GM13977 (cell line): ENCODE measurements around the gene PIK3C2B.
"Not testable (repeated sequence)": the region's sequence is repeated elsewhere in the genome, so short reads cannot be mapped to it uniquely, and the experiment has no call there.

Experiments
- DNase-seq: peaks from one replicate; pipeline ENCODE4 v3.0.0; 2012; ENCODE audit warnings: low spot score
- in situ Hi-C: fragments of 300-500 bp; cut with MboI; formaldehyde crosslinking; loops from one replicate; pipeline ENCODE4 v1.12.0; 2022; ENCODE audit warnings: low sequenced_read_pairs, low pct_unique_long_range_greater_than_20kb, mixed read lengths, inconsistent platforms; ENCODE audit not compliant: unreplicated experiment
- TF ChIP-seq, protein P1 (sequence below): IDR thresholded peaks from 2 replicates; pipeline ENCODE4 v1.5.1; 2012; ENCODE audit warnings: mild to moderate bottlenecking, control low read depth; ENCODE audit not compliant: insufficient read depth; ENCODE audit errors: extremely low read depth, missing control alignments

PIK3C2B gene

DNA sequence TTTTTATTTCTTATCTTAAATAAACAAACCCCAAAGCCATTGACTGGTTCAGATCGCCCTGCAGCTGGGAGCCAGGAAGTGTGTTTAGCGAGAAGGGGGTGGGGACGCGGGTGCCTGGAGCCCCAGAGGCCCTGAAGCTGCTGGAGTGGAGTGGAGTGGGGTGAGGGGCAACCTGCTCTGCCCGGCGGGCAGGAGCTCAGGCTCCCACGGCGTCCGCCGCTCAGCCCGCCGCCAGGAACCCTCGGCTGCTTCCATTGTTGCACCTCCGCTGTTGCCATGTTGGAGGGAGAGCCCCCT lies 673 bp downstream of the PIK3C2B start:
- TF ChIP-seq, protein P1, sequence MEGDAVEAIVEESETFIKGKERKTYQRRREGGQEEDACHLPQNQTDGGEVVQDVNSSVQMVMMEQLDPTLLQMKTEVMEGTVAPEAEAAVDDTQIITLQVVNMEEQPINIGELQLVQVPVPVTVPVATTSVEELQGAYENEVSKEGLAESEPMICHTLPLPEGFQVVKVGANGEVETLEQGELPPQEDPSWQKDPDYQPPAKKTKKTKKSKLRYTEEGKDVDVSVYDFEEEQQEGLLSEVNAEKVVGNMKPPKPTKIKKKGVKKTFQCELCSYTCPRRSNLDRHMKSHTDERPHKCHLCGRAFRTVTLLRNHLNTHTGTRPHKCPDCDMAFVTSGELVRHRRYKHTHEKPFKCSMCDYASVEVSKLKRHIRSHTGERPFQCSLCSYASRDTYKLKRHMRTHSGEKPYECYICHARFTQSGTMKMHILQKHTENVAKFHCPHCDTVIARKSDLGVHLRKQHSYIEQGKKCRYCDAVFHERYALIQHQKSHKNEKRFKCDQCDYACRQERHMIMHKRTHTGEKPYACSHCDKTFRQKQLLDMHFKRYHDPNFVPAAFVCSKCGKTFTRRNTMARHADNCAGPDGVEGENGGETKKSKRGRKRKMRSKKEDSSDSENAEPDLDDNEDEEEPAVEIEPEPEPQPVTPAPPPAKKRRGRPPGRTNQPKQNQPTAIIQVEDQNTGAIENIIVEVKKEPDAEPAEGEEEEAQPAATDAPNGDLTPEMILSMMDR: no peak
- in situ Hi-C loops: no loop called here
- DNase-seq: no peak

DNA sequence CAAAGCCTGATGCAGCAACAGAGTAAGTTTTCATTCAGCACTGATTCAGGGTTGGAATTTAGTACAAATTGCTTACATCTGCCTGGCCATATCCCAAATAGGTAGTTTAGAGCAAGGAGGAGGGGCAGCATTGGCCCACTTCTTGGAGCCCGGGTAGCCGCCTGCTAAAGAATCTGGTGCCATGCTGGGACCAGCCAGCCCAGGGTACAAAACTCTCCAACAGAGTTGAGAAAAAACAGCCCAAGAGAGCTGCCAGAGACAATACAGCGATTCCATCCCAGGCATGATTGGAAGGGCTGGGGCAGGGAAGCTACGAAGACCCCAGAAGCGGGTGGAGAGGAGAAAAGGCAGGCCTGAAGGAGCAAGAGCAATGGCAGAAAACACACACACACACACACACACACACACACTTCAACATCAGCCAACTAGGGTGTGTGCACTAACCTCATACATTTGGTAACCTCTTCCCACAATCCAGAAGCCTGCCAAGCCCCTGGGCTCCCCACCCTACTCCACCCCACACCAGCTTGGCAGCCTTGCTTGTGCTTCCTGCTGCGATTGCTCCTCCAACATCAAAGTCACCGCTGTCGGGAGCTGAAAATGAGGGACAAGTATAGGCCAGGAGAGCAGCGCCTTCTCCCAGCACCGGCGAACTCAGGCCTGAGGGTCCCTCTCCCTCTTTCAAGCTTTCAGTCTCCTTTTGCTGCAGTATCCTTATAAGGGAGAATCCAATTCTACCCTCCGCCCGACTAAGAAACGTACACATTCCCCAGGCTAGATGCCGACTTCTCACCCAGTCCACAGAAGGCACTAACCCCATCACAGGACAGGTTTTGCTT lies 1.2 kb downstream of the PIK3C2B start:
- in situ Hi-C loops: no loop called here
- DNase-seq: no peak
- TF ChIP-seq, protein P1: no peak

DNA sequence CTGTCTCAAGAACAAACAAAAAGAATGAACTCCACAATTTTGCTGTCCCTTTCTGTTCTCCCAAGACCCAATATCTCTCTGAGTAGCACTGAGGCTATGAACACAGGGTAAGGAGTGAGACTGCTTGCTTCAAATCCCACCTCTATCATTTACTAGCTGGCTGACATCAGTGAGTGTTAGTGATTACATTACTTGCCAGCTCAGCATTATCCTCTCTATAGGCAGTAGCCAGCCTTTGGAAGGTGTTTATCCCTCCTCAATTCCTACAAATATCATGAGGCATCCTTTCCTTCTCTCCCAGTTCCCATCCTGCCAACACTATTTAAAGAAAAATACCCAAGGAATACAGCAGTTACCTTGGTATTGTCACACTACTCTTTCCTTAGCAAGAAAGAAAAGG lies 3.0 kb downstream of the PIK3C2B start:
- no peak for DNase-seq
- TF ChIP-seq, protein P1: no peak
- in situ Hi-C loops: no loop called here

DNA sequence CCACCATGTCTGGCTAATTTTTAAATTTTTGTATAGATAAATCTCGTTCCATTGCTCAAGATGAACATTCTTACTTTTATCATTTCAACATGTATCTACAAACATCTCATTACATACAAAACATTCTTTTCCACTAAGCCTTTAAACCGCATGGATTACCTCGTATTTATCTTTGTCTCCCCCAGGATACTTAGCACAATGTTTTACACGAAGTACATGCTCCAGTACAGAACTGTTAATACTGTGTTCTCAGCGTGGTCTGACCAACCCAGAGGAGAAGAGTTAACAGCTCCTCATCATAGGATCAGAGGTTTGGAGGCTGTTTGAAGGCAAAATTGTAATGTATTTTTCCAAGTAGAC lies 7.4 kb downstream of the PIK3C2B start:
- no peak for DNase-seq
- in situ Hi-C loops: no loop called here
- TF ChIP-seq, protein P1: no peak

DNA sequence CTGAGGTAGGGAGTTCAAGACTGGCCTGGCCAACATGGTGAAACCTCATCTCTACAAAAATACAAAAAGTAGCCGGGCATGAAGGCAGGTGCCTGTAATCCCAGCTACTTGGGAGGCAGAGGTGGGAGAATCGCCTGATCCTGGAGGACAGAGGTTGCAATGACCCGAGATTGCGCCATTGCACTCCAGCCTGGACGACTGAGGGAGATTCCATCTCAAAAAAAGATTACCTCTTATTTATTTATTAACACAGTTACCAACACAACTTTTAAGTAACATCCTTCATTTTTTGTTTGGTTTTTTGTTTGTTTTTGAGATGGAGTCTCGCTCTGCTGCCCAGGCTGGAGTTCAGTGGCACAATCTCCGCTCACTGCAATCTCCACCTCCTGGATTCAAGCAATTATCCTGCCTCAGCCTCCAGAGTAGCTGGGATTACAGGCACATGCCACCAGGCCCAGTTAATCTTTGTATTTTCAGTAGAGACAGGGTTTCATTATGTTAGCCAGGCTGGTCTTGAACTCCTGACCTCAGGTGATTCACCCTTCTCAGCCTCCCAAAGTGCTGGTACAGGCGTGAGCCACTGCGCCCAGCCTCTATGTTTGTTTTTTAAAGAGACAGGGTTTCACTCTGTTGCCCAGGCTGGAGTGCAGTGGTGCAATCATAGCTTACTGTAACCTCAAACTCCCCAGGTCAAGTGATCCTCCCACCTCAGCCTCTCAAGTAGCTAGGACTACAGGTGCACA lies 7.9 kb downstream of the PIK3C2B start:
- in situ Hi-C loops, DNase-seq: not testable (repeated sequence)

DNA sequence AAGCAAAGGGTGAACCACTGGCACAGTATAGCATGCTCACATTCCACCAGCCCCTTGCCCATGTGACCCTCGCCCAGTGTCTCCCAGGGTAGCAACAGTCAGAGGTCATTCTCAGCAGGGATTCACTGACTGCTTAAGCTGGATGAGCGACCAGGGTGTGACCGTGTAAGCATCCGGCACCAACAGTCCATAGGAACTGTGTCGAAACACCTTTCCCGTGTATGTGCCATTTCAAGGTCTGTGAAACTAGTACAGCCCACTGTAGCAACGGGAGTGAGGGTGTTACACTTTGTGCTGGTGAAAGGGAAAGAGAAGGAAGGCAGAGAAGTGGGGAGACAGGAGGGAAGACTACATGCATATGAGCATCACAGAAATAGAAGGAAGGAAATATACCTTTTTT lies 10.8 kb downstream of the PIK3C2B start:
- in situ Hi-C loops: no loop called here
- TF ChIP-seq, protein P1: no peak
- DNase-seq: no peak

DNA sequence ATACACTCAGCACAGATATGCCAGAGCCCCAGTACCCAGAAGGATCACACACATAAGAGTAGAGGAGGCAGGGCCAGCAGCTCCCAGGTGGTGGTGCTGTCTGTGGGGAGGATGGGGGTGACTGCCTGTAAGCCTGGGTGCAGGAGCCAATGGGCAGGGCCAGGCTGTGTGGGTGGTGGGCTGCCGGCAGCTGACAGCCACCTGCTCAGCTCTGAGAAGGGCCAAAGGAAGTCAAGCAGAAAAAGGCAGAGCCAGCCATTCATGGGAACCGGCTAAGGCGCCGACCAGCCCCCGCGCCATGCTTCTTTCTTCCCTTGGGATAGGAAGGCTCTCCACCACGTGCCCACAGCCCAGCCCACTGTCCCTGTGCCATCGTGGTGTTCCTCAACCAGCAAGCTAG lies 14.1 kb downstream of the PIK3C2B start:
- TF ChIP-seq, protein P1: peak; percentile 27
- in situ Hi-C loops: no loop called here
- peak; percentile 67 for DNase-seq
